Osteocyte (in vitro differentiated cells): ENCODE measurements around the gene CAMK1G. TPM values are rescaled to one million over a fixed set of nuclear protein-coding genes. Genes with fewer than 3 reads are reported as not detected.
A peak's percentile ranks its signal among the peaks of the same experiment; 100 is the strongest.

Source experiments
- DNase-seq: peaks from one replicate; pipeline ENCODE4 v3.0.0; 2021; ENCODE audit warnings: mixed read lengths; ENCODE audit not compliant: unreplicated experiment; ENCODE audit errors: extremely low spot score
- H3K27ac Mint-ChIP-seq: one replicate; pipeline ENCODE4 v1.8.0; 2021; ENCODE audit warnings: mild to moderate bottlenecking, mixed read lengths; ENCODE audit not compliant: unreplicated experiment
- H3K27me3 Mint-ChIP-seq: one replicate; pipeline ENCODE4 v1.8.0; 2021; ENCODE audit warnings: mixed read lengths; ENCODE audit not compliant: unreplicated experiment
- H3K36me3 Mint-ChIP-seq: one replicate; pipeline ENCODE4 v1.8.0; 2021; ENCODE audit warnings: mixed read lengths; ENCODE audit not compliant: unreplicated experiment
- H3K4me1 Mint-ChIP-seq: one replicate; pipeline ENCODE4 v1.8.0; 2021; ENCODE audit warnings: mixed read lengths; ENCODE audit not compliant: unreplicated experiment
- H3K4me3 Mint-ChIP-seq: one replicate; pipeline ENCODE4 v1.8.0; 2021; ENCODE audit warnings: mild to moderate bottlenecking, moderate library complexity, mixed read lengths; ENCODE audit not compliant: unreplicated experiment
- H3K9me3 Mint-ChIP-seq: one replicate; pipeline ENCODE4 v1.8.0; 2021; ENCODE audit warnings: mixed read lengths; ENCODE audit not compliant: unreplicated experiment
- CTCF ChIP-seq: fragments of 200-600 bp; sonication (generic); IDR thresholded peaks from 2 replicates; pipeline ENCODE4 v1.5.0; 2021; ENCODE audit warnings: antibody characterized with exemption, mild to moderate bottlenecking, moderate library complexity
- total RNA-seq: library from RNA; stranded (reverse); gene quantifications from 2 replicates; pipeline ENCODE4 v1.2.1, GENCODE V29; 2021

CAMK1G gene
- total RNA-seq, 1 donor from 2014 or later, result not detected

- Mint-ChIP-seq H3K9me3 (no peaks in the 10 kb centered on the region), H3K27ac (no peak overlapping the region), H3K27me3 (no peaks in the 10 kb centered on the region)
Observed at GRCh38 chr1:209627027-209627731, 43.7 kb downstream of the CAMK1G start.

GRCh38 chr1:209627732-209628196, 44.2 kb downstream of the CAMK1G start:
- no peaks in the 10 kb centered on the region for H3K27me3 Mint-ChIP-seq
- H3K4me3 Mint-ChIP-seq, result no peak overlapping the region
- peak; percentile 92 for DNase-seq
- no peak overlapping the region for H3K27ac Mint-ChIP-seq
- peak; percentile 93 for TF ChIP-seq CTCF
- H3K36me3 Mint-ChIP-seq, result no peaks in the 10 kb centered on the region
- no peaks in the 10 kb centered on the region for H3K9me3 Mint-ChIP-seq
- H3K4me1 Mint-ChIP-seq, result peaks cover 15% of the 10 kb centered on the region

More at GRCh38 chr1:209627027-209627731, 43.7 kb downstream of the CAMK1G start:
- no peak for TF ChIP-seq CTCF
- Mint-ChIP-seq H3K4me3 (no peak overlapping the region), H3K4me1 (peaks cover 15% of the 10 kb centered on the region), H3K36me3 (no peaks in the 10 kb centered on the region)
- DNase-seq, result no peak

- TF ChIP-seq CTCF, result no peak
- peaks cover 15% of the 10 kb centered on the region for H3K4me1 Mint-ChIP-seq
- no peaks in the 10 kb centered on the region for H3K36me3 Mint-ChIP-seq
- no peak for DNase-seq
- no peak overlapping the region for H3K4me3 Mint-ChIP-seq
- H3K27ac Mint-ChIP-seq, result no peak overlapping the region
- H3K27me3 Mint-ChIP-seq, result no peaks in the 10 kb centered on the region
- no peaks in the 10 kb centered on the region for H3K9me3 Mint-ChIP-seq
Observed at GRCh38 chr1:209628618-209629299, 45.2 kb downstream of the CAMK1G start.

- Mint-ChIP-seq H3K9me3 (no peaks in the 10 kb centered on the region), H3K4me3 (no peak overlapping the region), H3K27me3 (no peaks in the 10 kb centered on the region), H3K36me3 (no peaks in the 10 kb centered on the region), H3K4me1 (peaks cover 15% of the 10 kb centered on the region), H3K27ac (no peak overlapping the region)
- TF ChIP-seq CTCF, result no peak
- DNase-seq, result no peak
Observed at GRCh38 chr1:209629621-209630382, 46.3 kb downstream of the CAMK1G start.
